Measurements from ENCODE around the gene SOCS2.

Gene SOCS2

DNA sequence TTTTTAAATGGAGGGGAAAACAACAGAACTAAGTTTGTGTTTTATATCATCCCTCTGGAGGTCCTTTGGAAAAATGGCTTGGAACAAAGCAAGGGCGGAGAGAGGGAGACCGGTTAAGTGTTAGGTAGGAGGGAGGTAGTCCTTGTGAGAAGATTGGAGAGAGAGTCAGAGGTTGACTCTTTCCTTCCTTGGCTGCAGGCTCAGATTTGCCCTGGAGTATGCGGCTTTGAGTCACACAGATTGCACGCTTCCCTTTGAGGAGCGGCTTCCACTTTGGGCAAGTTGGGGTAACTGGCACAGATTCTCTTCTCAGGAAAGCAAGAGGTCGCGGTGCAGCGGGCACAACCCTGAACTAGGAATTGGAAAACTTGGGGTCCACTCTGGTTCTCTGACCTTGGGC, 9.9 kb downstream of the SOCS2 start (continued):
- no peak for TF ChIP-seq ZBTB44 (tag by site-specific recombination; IDR thresholded peaks at IDR 0.05)
- no peak for TF ChIP-seq ZNF239 (tag by site-specific recombination; IDR thresholded peaks at IDR 0.05)
- TF ChIP-seq, protein P1, sequence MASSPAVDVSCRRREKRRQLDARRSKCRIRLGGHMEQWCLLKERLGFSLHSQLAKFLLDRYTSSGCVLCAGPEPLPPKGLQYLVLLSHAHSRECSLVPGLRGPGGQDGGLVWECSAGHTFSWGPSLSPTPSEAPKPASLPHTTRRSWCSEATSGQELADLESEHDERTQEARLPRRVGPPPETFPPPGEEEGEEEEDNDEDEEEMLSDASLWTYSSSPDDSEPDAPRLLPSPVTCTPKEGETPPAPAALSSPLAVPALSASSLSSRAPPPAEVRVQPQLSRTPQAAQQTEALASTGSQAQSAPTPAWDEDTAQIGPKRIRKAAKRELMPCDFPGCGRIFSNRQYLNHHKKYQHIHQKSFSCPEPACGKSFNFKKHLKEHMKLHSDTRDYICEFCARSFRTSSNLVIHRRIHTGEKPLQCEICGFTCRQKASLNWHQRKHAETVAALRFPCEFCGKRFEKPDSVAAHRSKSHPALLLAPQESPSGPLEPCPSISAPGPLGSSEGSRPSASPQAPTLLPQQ (tag by site-specific recombination; IDR thresholded peaks at IDR 0.05), result no peak
- no peak for TF ChIP-seq ZNF843 (tag by site-specific recombination; IDR thresholded peaks at IDR 0.05)
- no peak for TF ChIP-seq KLF16 (tag by site-specific recombination; IDR thresholded peaks at IDR 0.05)

GRCh38 chr12:93583627-93584392, 11.3 kb downstream of the SOCS2 start:
- ChIA-PET POLR2A (no interaction called here), CTCF (interaction anchor here (0.5 to 1.3 kb wide), 2 partner anchors 82 to 517 kb away, joined by 3 read pairs; no protein-coding TSS in a partner anchor)
- no peaks in the 10 kb centered on the region for H3K4me1 ChIP-seq (ENCODE audit: control insufficient read depth, insufficient read depth, low read length)
- H3K27ac ChIP-seq (ENCODE audit: extremely low read depth, low read depth, low read length), result no peak overlapping the region
- no peaks in the 10 kb centered on the region for H3K9me3 ChIP-seq (ENCODE audit: control insufficient read depth, insufficient read depth, low read depth, low read length)
- no peaks in the 10 kb centered on the region for H3K36me3 ChIP-seq (ENCODE audit: control insufficient read depth in 2 of 2, insufficient read depth in 1 of 2, low read length in 2 of 2)
- no peak for TF ChIP-seq HOXD13 (CRISPR knock-in tag; IDR thresholded peaks at IDR 0.05; ENCODE audit: borderline replicate concordance)
- TF ChIP-seq, protein P2, sequence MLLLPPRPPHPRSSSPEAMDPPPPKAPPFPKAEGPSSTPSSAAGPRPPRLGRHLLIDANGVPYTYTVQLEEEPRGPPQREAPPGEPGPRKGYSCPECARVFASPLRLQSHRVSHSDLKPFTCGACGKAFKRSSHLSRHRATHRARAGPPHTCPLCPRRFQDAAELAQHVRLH (tag by site-specific recombination; IDR thresholded peaks at IDR 0.05), result no peak
- TF ChIP-seq ZNF837 (tag by site-specific recombination; IDR thresholded peaks at IDR 0.05), result no peak
- TF ChIP-seq ZNF585B (tag by site-specific recombination; IDR thresholded peaks at IDR 0.05), result no peak
- TF ChIP-seq ZNF211 (tag by site-specific recombination; IDR thresholded peaks at IDR 0.05; ENCODE audit: low read depth), result no peak
- no peak for TF ChIP-seq ZNF626 (tag by site-specific recombination; IDR thresholded peaks at IDR 0.05)
- no peak for TF ChIP-seq ZNF354C (tag by site-specific recombination; IDR thresholded peaks at IDR 0.05; ENCODE audit: borderline replicate concordance, low read depth)
- TF ChIP-seq AEBP2 (tag by site-specific recombination; IDR thresholded peaks at IDR 0.05; ENCODE audit: borderline replicate concordance), result no peak
- TF ChIP-seq ZNF26 (tag by site-specific recombination; IDR thresholded peaks at IDR 0.05), result no peak
- TF ChIP-seq IKZF3 (tag by site-specific recombination; IDR thresholded peaks at IDR 0.05), result no peak
- TF ChIP-seq FEZF1 (tag by site-specific recombination; IDR thresholded peaks at IDR 0.05), result no peak
- TF ChIP-seq ZNF843 (tag by site-specific recombination; IDR thresholded peaks at IDR 0.05), result no peak
- TF ChIP-seq BCL11B (tag by site-specific recombination; IDR thresholded peaks at IDR 0.05; ENCODE audit: low read depth), result no peak
- TF ChIP-seq ZSCAN5A (tag by site-specific recombination; IDR thresholded peaks at IDR 0.05), result no peak
- TF ChIP-seq, protein P3, sequence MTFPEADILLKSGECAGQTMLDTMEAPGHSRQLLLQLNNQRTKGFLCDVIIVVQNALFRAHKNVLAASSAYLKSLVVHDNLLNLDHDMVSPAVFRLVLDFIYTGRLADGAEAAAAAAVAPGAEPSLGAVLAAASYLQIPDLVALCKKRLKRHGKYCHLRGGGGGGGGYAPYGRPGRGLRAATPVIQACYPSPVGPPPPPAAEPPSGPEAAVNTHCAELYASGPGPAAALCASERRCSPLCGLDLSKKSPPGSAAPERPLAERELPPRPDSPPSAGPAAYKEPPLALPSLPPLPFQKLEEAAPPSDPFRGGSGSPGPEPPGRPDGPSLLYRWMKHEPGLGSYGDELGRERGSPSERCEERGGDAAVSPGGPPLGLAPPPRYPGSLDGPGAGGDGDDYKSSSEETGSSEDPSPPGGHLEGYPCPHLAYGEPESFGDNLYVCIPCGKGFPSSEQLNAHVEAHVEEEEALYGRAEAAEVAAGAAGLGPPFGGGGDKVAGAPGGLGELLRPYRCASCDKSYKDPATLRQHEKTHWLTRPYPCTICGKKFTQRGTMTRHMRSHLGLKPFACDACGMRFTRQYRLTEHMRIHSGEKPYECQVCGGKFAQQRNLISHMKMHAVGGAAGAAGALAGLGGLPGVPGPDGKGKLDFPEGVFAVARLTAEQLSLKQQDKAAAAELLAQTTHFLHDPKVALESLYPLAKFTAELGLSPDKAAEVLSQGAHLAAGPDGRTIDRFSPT (tag by site-specific recombination; IDR thresholded peaks at IDR 0.05), result no peak
- TF ChIP-seq ZNF24 (tag by site-specific recombination; IDR thresholded peaks at IDR 0.05), result no peak
- TF ChIP-seq SP7 (tag by site-specific recombination; IDR thresholded peaks at IDR 0.05), result no peak
- no peak for TF ChIP-seq MEIS1 (CRISPR knock-in tag; IDR thresholded peaks at IDR 0.05; ENCODE audit: borderline replicate concordance)
- H3K4me3 ChIP-seq (ENCODE audit: low read depth, low read length), result no peak overlapping the region
